ENCODE measurements around the gene SUFU.
"Not testable (repeated sequence)": the region's sequence is repeated elsewhere in the genome, so short reads cannot be mapped to it uniquely, and the experiment has no call there.

Gene SUFU

GRCh38 chr10:102649797-102650654, 146.3 kb downstream of the SUFU start:
- FAIRE-seq, result no peak
- DNase-seq (ENCODE audit: low spot score), result no peak

- DNase-seq (ENCODE audit: low spot score) (no peak), FAIRE-seq (no peak)
Measured at GRCh38 chr10:102650655-102651454, 147.1 kb downstream of the SUFU start.

GRCh38 chr10:102651455-102652169, 147.8 kb downstream of the SUFU start:
- no peak for DNase-seq (ENCODE audit: low spot score)
- FAIRE-seq, result no peak

- no peak for DNase-seq (ENCODE audit: low spot score)
- FAIRE-seq, result no peak
Measured at GRCh38 chr10:102652170-102652916, 148.6 kb downstream of the SUFU start.

- FAIRE-seq (no peak), DNase-seq (ENCODE audit: low spot score) (no peak)
Measured at GRCh38 chr10:102653060-102653459, 149.3 kb downstream of the SUFU start.

GRCh38 chr10:102654566-102654965, 150.8 kb downstream of the SUFU start:
- DNase-seq (ENCODE audit: low spot score) (no peak), FAIRE-seq (no peak)

- DNase-seq (ENCODE audit: low spot score), result no peak
- no peak for FAIRE-seq
Measured at GRCh38 chr10:102654969-102655368, 151.2 kb downstream of the SUFU start.

GRCh38 chr10:102656026-102656425, 152.3 kb downstream of the SUFU start:
- DNase-seq (ENCODE audit: low spot score) (no peak), FAIRE-seq (no peak)

- no peak for FAIRE-seq
Measured at GRCh38 chr10:102656791-102657371, 153.1 kb downstream of the SUFU start.

GRCh38 chr10:102657451-102657850, 153.7 kb downstream of the SUFU start:
- no peak for FAIRE-seq
- DNase-seq (ENCODE audit: low spot score), result no peak

More at GRCh38 chr10:102656791-102657371, 153.1 kb downstream of the SUFU start:
- DNase-seq (ENCODE audit: low spot score), result no peak

- DNase-seq (ENCODE audit: low spot score), result no peak
Measured at GRCh38 chr10:102657984-102658724, 154.4 kb downstream of the SUFU start.

GRCh38 chr10:102658802-102659201, 155.0 kb downstream of the SUFU start:
- DNase-seq (ENCODE audit: low spot score), result no peak
- FAIRE-seq, result no peak

More at GRCh38 chr10:102657984-102658724, 154.4 kb downstream of the SUFU start:
- no peak for FAIRE-seq

GRCh38 chr10:102660888-102661657, 157.3 kb downstream of the SUFU start:
- DNase-seq (ENCODE audit: low spot score) (no peak), FAIRE-seq (no peak)

- DNase-seq (ENCODE audit: low spot score) (no peak), FAIRE-seq (no peak)
Measured at GRCh38 chr10:102661658-102662028, 157.9 kb downstream of the SUFU start.

GRCh38 chr10:102665904-102666509, 162.2 kb downstream of the SUFU start:
- FAIRE-seq (peak; percentile 87), DNase-seq (ENCODE audit: low spot score) (peak; percentile 77)

GRCh38 chr10:102667411-102667810, 163.6 kb downstream of the SUFU start:
- DNase-seq (ENCODE audit: low spot score); FAIRE-seq: not testable (repeated sequence)

- DNase-seq (ENCODE audit: low spot score) (no peak), FAIRE-seq (no peak)
Measured at GRCh38 chr10:102668326-102669107, 164.7 kb downstream of the SUFU start.

Measured in RCC 7860 (cell line).